GM19238 (cell line): ENCODE measurements around the gene CATSPERD.
"Not testable (repeated sequence)": the region's sequence is repeated elsewhere in the genome, so short reads cannot be mapped to it uniquely, and the experiment has no call there.

Experiments
- DNase-seq: peaks from one replicate; pipeline ENCODE4 v3.0.0; 2011; ENCODE audit warnings: low spot score; ENCODE audit not compliant: insufficient read length

Gene CATSPERD

DNA sequence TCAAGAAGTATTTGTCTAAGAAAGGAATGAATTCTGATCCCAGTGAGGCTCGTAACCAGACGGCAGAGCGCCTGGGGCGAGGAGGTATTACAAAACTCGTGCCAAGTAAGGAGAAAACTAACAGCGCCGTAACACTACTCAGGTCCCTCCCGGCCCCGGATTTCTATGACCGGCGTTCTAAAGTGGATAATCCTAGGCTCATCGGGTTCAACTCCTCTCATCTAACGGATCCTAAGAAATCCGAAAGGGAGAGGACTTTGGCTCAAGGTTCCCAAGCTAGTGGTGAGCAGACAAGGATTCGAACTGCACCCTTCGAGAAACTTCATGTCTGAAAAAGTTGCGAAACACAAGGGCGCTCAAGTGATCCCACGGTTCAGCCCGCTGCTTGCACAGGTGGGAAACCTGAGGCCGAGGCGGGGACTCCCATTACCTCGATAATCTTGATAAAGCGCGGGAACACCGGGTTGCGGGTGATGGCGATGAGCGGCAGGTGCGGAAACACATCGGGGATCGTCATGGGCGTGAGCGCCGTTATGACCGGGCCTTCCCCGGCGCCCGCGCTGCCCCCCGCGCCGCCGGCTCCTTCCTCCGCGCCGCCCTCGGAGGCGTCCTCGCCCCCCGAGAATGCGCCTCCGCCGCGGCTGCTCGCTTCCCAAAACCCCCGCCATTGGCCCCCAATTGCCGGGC is 1.0 kb upstream of the CATSPERD start:
- DNase-seq = no peak

DNA sequence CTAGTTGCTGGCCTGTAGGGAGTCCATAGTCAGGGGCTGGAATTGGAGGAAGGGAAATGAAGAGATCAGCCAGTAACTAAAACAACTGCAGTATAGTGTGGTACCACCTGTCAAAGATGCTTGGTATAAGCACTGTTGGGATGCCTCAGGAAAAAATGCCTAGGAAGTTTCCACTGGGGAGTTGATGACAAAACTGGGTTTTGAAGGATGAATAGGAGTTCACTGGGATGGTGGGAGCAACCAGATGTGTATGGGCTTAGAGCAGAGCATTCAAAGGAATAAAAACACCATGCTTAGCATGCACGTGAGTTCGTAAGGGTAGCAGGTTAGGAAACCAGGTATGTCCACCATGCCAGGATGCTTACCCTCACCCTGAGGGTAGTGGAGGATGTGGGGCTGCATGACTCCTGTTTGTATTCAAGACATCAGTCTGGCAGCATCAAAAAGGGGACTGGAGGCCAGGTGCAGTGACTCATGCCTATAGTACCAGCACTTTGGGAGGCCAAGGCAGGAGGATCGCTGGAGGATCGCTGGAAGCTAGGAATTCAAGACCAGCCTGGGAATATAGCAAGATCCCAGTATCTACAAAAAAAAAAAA is 7.1 kb downstream of the CATSPERD start:
- DNase-seq = no peak

DNA sequence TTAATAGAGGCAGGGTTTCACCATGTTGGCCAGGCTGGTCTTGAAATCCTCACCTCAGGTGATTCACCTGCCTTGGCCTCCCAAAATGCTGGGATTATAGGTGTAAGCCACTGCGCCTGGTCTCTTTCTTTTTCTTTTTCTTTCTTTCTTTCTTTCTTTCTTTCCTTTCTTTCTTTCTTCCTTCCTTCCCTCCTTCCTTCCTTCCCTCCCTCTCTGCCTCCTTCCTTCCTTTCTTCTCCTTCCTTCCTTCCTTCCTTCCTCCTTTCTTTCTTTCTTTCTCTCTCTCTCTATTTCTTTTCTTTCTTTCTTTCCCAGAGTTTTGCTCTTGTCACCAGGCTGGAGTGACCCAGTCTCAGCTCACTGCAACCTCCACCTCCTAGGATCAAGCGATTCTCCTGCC is 12.7 kb downstream of the CATSPERD start:
- DNase-seq = not testable (repeated sequence)

DNA sequence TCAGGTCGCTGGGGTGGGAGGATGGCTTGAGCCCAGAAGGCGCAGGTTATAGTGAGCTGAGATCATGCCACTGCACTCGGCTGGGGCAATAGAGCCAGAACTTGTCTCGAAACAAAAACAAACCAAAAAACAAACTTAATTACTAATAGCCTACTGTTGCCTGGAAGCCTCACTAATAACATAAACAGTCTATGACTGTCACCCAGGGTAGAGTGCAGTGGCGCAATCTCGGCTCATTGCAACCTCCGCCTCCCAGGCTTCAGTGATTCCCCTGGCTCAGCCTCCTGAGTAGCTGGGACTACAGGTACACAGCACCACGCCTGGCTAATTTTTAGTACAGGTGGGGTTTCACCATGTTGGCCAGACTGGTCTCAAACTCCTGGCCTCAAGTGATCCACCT is 18.0 kb downstream of the CATSPERD start:
- no peak for DNase-seq

DNA sequence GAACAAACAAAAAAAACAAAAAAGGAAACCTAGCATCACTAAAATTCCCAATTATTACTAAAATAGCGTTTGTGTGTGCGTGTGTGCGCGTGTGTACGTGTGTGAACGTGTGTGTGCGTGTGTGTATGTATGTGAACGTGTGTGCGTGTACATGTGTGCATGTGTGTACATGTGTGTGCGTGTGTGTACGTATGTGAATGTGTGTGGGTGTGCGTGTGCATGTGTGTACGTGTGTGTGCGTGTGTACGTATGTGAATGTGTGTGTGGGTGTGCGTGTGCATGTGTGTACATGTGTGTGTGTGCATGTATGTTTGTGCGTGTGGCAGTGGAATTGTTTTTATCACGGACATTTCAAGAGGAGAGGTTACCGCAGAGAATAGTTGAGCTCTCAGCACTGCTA is 21.6 kb downstream of the CATSPERD start:
- DNase-seq = no peak

DNA sequence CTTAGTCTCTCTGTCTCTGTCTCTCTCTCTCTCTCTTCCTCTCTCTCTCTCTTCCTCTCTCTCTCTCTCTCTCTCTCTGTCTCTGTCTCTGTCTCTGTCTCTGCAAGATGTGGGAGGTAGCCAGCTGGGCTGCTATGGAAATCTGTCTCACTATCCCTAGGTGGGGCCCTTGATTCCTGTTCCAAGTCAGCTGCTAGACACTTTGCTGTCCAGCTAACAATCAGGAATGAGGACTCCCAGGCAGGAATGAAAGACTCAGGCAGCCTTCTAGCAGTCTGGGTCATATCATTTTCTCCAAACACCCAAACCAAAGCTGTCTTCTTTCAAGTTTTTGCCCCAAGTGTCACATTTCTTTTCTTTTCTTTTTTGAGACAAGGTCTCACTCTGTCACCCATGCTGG is 23.2 kb downstream of the CATSPERD start:
- no peak for DNase-seq

DNA sequence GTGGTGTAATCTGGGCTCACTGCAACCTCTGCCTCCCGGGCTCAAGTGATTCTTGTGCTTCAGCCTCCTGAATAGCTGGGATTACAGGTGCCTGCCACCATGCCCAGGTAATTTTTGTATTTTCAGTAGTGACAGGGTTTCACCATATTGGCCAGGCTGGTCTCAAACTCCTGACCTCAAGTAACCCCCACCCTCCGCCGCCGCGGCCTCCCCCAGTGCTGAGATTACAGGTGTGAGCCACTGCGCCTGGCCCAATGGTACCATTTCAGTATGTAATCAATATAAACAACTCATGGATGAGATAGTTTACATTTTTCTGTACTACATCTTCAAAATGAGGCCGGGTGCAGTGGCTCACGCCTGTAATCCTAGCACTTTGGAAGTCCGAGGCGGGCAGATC is 24.6 kb downstream of the CATSPERD start:
- not testable (repeated sequence) for DNase-seq

DNA sequence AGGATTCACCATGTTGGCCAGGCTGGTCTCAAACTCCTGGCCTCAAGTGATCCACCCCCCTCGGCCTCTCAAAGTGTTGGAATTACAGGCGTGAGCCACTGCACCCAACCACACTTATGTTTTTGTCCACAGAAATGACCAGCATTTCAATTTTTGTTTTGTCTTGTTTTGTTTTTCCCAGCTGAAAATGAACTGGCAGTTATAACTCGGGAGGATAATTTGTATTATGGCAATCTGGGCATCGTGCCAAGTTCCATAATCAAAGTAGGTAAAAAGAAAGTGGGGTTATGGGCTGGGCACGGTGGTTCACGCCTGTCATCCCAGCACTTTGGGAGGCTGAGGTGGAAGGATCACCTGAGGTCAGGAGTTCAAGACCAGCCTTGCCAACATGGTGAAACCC is 28.5 kb downstream of the CATSPERD start:
- DNase-seq = not testable (repeated sequence)

DNA sequence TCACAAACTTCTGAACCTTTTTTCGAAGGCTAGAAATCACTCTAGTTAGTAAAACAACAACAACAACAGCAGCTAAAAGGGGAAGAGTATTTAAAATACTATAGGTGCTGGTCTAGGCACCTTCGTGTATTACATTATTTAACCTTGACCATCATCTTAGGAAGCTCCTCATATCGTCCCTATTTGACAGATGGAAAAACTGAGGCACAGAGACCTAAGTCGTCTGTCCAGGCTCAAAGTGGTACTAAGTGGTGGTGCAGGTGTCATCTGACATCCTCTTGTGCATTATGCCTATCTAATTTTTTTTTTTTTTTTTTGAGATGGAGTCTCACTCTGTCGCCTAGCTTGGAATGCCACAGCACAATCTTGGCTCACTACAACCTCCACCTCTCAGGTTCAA is 29.1 kb downstream of the CATSPERD start:
- DNase-seq = no peak

DNA sequence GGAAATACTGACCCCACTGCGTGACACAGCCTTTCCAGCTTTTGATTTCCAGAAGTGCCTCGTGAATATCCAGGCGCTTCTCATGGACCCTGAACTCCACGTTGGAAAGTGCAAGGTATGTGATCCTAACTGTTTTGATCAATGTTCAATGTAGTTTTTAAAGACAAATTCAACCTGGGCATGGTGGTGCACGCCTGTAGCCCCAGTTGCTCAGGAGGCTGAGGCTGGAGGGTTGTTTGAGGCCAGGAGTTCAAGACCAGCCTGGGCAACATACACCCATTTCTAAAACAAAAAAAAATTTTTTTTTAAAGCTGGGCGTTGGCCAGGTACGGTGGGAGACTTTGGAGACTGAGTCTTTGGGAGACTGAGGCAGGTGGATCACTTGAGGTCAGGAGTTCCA is 31.3 kb downstream of the CATSPERD start:
- no peak for DNase-seq

DNA sequence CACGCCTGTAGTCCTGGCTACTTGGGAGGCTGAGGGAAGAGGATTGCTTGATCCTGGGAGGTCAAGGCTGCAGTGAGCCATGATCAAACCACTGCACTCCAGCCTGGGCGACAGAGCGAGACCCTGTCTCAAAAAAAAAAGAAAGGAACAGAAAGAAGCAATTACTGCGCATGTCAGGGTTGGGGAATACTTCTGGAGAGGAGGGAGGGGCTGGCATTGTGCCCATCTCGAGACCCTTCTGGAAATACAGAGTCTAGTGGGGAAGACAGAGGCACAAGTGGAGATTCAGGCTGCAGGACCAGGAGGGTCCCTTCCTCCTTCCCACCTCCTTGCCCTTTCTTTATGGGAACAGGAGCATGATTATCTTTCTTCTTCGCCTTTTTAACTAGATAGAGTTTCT is 33.3 kb downstream of the CATSPERD start:
- no peak for DNase-seq

DNA sequence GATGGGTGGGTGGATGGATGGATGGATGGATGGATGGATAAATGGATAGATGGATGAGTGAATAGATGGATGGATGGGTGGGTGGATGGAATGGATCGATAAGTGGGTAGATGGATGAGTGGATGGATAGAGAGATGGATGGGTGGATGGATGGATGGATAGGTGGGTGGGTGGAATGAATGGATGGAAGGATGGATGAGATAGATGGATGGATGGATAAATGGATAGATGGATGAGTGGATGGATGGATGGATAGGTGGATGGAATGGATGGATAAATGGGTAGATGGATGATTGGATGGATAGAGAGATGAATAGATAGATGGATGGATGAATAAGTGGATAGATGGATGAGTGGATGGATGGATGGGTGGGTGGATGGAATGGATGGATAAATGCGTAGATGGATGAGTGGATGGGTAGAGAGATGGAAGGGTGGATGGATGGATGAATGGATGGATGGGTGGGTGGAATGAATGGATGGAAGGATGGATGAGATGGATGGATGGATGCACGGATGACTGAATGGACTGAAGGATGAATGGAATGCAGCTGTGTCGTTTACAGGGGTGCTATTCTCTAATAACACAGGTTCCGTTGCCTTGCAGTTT is 42.3 kb downstream of the CATSPERD start:
- DNase-seq = no peak

DNA sequence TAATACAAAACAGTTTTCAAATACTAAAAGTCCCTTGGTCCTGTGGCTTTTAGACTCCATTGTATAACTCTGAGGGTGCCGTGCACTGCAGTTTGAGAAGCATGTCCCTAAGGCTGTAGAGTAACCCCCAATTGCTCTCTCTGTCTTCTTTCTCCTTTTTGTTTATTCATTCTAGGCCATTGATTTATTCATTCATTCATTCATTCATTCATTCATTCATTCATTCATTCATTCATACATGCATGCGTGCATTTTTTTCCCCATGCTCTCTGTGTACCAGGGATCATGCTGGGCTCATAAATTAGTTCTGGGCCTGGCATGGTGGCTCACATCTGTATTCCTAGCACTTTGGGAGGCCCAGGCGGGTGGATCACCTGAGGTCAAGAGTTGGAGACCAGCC is 44.8 kb downstream of the CATSPERD start:
- no peak for DNase-seq

DNA sequence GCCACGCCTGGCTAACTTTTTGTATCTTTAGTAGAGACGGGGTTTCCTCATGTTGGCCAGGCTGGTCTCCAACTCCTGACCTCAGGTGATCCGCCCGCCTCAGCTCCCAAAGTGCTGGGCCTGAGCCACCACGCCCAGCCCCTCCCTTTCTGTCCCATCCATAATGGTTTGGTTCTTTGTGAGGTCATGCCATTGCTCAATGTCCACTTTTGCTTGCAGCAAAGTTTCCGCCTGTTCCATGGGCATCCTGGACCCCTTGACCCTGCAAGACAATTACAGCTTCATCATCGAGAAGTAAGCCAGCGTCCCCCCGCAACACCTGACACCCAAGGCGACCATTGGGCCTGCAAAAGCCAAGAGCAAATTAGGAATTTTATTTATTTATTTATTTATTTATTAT is 47.5 kb downstream of the CATSPERD start:
- DNase-seq = no peak

DNA sequence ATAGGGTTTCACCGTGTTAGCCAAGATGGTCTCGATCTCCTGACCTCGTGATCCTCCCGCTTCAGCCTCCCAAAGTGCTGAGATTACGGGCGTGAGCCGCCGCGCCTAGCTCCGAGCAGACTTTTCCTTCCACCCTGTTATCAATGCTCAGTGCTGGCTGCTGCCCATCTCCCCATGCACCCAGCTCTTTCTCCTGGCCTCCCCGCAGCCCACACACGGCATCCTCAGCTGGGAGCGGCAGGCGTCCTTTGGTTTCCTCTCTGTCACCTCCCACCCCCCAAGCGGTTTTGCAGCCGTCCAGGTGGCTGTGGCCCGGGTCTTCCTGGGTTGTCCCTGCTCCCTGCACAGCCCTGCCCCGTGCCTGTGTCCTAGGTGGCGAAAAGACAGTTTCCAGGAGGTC is 52.0 kb downstream of the CATSPERD start:
- no peak for DNase-seq

DNA sequence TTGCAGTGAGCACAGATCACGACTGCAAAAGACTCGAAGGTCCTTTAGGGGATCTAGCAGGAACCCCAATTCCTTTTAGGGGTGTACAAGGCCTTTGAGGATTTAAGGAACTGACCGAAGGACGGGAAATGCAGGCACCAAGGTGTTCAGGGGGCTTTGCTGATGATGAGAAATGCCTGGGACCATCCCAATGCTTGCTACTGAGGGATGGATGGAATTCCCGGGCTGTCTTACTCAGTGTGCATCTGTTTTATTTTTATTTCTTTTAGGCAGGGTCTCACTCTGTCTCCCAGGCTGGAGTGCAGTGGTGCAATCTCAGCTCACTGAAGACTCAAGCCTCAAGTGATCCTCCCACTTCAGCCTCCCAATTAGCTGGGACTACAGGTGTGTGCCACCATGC is 52.8 kb downstream of the CATSPERD start:
- no peak for DNase-seq

DNA sequence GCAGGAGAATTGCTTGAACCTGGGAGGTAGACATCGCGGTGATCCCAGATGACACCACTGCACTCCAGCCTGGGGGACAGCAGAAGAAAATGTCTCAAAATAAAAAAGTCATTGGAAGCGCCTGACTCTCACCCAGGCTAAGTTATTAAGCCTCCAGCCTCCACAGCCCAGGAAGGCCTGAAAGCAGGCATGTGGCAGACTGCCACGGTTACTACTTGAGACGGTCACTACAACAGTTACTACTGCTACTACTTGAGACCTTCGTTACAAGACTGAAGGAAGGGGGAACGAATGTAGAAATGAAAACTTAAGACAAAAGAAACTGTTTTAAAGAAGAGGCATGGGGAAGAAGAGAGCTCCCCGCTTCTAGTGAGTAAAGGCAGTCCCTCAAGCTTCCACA is 54.5 kb downstream of the CATSPERD start:
- DNase-seq = no peak

DNA sequence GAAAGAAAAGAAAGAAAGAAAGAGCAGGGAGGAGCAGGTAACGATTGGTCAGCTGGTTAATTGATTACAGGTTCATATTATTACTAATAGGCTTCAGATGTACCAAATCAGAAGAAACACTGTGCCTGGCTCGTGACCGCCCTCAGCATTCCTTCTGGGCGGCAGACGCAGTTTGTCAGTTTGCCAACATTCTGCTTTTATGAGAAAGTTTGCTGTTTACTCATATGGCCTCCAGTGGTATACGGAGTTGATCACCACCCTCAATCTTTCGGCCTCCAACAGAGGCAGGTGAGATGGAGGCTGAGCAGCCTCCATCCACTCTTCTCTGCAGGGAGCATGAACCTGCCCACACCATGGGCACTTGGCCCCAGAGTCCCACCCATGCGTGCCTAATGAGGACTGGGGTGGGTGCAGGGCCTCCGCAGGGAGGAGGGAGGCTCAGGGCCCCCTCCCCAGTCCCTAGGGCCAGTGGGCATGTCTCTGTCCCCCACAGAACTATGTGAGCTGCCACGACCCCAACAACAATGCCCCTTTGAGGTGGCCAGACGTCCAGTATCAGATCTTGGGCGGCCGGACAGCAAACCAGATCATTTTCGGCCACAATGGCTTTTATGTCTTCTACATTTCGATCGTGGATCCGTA is 55.4 kb downstream of the CATSPERD start:
- DNase-seq = no peak

DNA sequence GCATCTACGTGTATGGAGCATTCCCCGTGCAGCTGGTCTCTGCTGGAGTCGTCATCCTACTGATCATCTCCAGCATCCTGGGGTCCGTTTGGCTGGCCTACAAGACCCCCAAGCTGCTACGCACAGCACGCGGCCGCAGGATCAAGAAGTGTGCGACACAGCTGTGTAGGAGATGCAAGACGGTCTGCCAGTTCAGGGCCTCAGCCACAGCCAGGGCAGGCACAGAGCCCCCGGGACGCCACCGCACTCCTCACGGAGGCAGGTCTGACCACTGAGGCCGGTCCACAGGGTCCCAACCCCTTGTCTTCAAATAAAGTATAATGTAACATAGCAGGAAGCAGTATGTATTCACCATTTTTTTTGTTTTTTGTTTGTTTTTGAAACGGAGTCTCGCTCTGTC is 58.0 kb downstream of the CATSPERD start:
- DNase-seq = no peak

DNA sequence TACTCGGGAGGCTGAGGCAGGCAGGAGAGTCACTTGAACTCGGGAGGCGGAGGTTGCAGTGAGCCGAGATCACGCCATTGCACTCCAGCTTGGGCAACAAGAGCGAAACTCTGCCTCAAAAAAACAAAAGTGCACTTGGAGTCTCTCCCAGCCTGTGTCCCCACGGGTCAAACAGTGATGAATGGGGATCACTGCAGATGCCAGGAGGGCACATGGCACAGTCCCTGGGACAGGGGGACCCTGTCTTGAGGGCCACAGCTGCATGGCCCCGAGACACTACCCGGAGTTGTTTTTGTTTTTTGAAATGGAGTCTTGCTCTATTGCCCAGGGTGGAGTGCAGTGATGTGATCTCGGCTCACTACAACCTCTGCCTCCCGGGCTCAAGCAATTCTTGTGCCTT is 60.5 kb downstream of the CATSPERD start:
- DNase-seq = not testable (repeated sequence)

DNA sequence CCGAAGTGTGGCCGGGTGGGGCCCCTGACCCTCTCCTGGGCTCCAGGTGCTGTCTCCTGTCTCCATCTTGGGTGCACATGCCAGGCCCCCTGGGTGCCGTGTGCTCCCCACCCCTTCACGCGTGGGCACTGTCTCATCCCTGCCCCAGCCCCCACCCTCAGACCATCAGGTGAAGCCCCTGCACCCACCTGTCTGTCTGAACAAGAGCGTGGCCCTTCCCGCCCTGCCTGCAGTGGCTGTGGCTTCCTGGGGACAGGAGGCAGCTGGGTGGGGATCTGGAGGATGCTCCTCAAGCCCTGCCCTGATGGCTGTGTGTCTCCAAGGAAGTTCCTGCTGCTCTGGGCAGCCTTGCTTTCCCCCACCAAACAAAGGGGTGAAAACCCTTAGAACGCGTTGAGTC is 61.9 kb downstream of the CATSPERD start:
- no peak for DNase-seq
